Kidney epithelial cell (primary cell): ENCODE data around the gene CDC45. TPM values are rescaled to one million over a fixed set of nuclear protein-coding genes. Genes with fewer than 3 reads are reported as not detected.

Experiments used
- DNase-seq: peaks from one replicate; pipeline ENCODE4 v3.0.0-alpha.2; 2010; ENCODE audit warnings: low read depth
- H3K27me3 ChIP-seq: 2 replicates; pipeline ENCODE4 v1.6.0; 2011; ENCODE audit warnings: low read length; ENCODE audit not compliant: control insufficient read depth, insufficient read depth
- H3K36me3 ChIP-seq: 2 replicates; pipeline ENCODE4 v1.5.1; 2011; ENCODE audit warnings: low read length; ENCODE audit not compliant: control insufficient read depth, insufficient read depth
- H3K4me3 ChIP-seq: 2 replicates; pipeline ENCODE4 v1.5.1; 2011; ENCODE audit warnings: low read depth, mild to moderate bottlenecking, control low read depth, low read length
- total RNA-seq: library from RNA; depleted of rRNA; stranded (reverse); fragments of >200 nt; gene quantifications from 2 replicates; pipeline ENCODE4 v1.2.3, GENCODE V29; 2015
- TF ChIP-seq, protein P1 (sequence below): IDR thresholded peaks from 2 replicates; pipeline ENCODE4 v1.5.1; 2011; ENCODE audit warnings: mild to moderate bottlenecking, moderate library complexity, low read length, control low read depth, inconsistent platforms; ENCODE audit not compliant: insufficient read depth, poor library complexity, severe bottlenecking

The CDC45 gene
- total RNA-seq, 1 donor from 2014 or later, result 5.6 TPM

DNA sequence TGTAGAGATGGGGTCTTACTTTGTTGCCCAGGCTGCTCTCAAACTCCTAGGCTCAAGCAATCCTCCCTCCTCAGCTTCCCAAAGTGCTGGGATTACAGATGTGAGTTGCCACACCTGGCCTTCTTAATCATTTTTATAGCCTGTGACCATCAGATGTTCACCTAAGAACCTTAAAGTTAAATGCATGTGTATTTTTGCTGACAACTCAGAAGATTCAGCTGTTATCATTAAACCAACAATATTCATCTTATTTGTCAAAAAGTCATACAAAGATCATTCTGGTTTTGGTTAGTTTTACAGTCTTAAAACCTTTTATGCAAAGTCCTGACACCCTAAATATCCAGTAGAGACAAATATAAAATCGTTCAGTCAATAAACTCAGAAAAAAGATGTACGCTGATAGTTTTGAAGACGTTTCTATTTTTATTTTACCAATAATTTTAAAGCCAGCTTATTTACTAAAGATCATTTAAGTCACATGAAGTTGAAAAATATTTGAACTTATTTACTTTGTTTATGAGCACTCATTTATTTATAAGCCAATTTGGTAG is 22.3 kb downstream of the CDC45 start:
- H3K36me3 ChIP-seq, result no peaks in the 10 kb centered on the region
- H3K27me3 ChIP-seq, result no peaks in the 10 kb centered on the region
- no peak for DNase-seq
- no peak overlapping the region for H3K4me3 ChIP-seq
- TF ChIP-seq, protein P1, sequence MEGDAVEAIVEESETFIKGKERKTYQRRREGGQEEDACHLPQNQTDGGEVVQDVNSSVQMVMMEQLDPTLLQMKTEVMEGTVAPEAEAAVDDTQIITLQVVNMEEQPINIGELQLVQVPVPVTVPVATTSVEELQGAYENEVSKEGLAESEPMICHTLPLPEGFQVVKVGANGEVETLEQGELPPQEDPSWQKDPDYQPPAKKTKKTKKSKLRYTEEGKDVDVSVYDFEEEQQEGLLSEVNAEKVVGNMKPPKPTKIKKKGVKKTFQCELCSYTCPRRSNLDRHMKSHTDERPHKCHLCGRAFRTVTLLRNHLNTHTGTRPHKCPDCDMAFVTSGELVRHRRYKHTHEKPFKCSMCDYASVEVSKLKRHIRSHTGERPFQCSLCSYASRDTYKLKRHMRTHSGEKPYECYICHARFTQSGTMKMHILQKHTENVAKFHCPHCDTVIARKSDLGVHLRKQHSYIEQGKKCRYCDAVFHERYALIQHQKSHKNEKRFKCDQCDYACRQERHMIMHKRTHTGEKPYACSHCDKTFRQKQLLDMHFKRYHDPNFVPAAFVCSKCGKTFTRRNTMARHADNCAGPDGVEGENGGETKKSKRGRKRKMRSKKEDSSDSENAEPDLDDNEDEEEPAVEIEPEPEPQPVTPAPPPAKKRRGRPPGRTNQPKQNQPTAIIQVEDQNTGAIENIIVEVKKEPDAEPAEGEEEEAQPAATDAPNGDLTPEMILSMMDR, result no peak

DNA sequence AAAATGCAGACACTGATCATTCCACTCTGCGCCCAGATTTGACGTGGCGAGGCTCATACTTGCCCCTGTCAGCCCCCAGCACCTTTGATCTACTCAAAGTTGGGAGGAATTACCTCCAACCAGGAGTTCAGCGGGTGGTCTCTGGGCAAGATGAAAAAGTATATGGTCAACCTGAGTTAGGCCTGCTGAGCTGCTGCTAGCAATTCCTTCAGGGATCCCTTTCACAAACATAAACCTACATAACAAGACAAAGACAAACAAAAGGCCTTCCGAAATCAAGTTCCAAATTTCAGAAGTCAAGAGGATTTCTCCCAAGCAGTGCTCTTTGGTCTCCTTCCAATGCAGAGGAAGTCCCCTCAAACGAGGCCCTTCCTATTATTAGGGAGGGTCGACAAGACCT is 23.6 kb downstream of the CDC45 start:
- TF ChIP-seq, protein P1, result no peak
- Histone ChIP-seq H3K27me3 (no peaks in the 10 kb centered on the region), H3K4me3 (no peak overlapping the region), H3K36me3 (no peaks in the 10 kb centered on the region)
- no peak for DNase-seq

DNA sequence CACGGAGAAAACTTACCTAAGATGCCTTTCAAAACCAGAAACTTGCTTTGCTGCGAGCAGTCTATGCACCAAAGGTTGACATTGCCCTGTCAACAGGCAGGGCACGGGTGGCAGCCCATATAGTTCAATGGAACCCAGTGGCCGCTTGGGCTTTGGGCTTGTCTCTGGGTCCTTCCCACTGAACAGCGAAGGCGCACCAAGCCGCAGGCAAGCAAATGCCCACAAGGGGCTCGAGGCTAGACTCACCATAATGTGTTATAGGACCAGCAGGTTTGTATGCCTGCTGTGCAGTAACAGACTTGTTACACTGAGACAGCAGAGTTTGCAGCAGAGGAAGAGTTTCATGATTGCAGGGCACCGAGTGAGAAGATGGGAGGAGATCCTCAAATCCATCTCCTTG is 24.1 kb downstream of the CDC45 start:
- Histone ChIP-seq H3K4me3 (no peak overlapping the region), H3K36me3 (no peaks in the 10 kb centered on the region), H3K27me3 (no peaks in the 10 kb centered on the region)
- TF ChIP-seq, protein P1, result no peak
- DNase-seq, result no peak

DNA sequence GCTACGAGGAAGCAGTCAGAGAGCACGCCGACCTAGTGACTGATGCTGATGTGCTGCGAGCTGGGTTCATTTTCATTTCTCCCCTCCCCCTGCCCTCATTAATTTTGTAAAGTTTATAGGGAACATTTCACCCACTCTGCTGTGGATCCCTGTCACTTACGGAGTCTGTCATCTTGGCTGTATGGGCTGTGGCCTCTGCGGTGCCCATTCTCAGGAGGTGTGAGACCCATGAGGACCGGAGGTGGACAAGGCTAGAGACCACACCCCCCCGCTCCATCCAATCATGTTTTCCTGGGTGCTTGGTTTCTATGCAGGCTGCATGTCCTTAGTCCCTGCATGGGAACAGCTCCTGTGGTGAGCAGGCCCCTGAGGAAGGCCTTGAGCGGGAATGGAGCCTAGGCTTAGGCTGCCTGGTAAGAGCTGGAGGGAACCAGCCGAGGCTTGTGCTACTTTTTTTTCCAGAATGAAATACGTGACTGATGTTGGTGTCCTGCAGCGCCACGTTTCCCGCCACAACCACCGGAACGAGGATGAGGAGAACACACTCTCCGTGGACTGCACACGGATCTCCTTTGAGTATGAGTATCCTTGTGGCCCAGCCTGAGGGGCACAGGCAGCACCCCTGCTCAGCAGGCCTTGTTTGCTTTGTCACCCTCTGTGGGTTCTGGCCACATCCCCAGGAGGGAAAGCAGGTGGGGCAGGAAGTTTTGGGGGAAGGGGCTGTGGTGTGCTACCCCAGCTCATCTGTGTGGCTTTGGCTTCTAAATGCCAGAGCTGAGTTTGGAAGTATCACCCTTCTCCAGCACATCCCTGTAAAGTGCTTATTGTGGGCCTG is 25.4 kb downstream of the CDC45 start:
- no peaks in the 10 kb centered on the region for H3K36me3 ChIP-seq
- no peak for DNase-seq

DNA sequence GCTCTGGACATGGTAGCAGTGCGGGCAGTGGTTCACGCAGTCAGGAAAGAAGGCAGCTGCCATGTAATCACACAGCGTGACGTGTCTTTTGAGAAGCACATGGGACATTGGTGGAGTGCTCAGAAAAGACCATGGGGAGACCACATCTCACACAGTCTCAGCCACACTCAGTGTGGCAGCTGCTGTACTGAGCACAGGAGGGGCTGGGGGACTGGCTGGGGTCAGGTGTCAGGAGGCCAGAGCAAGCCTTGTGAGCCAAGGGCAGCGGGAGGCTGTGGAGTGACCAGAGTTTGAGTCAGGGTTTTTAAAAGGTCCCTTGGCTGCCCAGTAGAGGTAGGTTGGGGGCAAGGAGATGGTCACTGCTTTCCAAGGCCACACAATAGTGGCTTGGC is 26.0 kb downstream of the CDC45 start:
- no peaks in the 10 kb centered on the region for H3K27me3 ChIP-seq
- no peak for DNase-seq
- H3K36me3 ChIP-seq, result no peaks in the 10 kb centered on the region
- TF ChIP-seq, protein P1, result no peak
- H3K4me3 ChIP-seq, result no peak overlapping the region

More for the DNA sequence above, 25.4 kb downstream of the CDC45 start:
- no peak overlapping the region for H3K4me3 ChIP-seq
- H3K27me3 ChIP-seq, result no peaks in the 10 kb centered on the region
- TF ChIP-seq, protein P1, result no peak
